Measurements from ENCODE around the gene MCEMP1. TPM values are rescaled to one million over a fixed set of nuclear protein-coding genes. Genes with fewer than 3 reads are reported as not detected.

The MCEMP1 gene
- polyA plus RNA-seq, 1 experiment, result not detected

GRCh38 chr19:7670790-7671189 is 6.1 kb upstream of the MCEMP1 start:
- Histone ChIP-seq H3K9me3 (ENCODE audit: control insufficient read depth, insufficient read depth, low read length) (peaks cover 6% of the 10 kb centered on the region), H3K27me3 (ENCODE audit: control insufficient read depth, insufficient read depth, low read length) (peaks cover 15% of the 10 kb centered on the region), H3K27ac (ENCODE audit: low read depth, low read length) (no peak overlapping the region), H3K4me3 (ENCODE audit: low read depth, low read length) (no peak overlapping the region)
- no peak for TF ChIP-seq CTCF (IDR thresholded peaks at IDR 0.05; ENCODE audit: low read depth, low read length)
- ChIA-PET CTCF (interaction anchor here (2.9 kb wide), 1 partner anchor 10 kb away, joined by 15 read pairs; the partner anchor contains the start of gene TRAPPC5), POLR2A (no interaction called here)
- no peak for DNase-seq (ENCODE audit: low read depth, low spot score)

GRCh38 chr19:7672522-7672921 is 4.4 kb upstream of the MCEMP1 start:
- no peak for DNase-seq (ENCODE audit: low read depth, low spot score)
- POLR2A ChIA-PET, result no interaction called here

GRCh38 chr19:7674010-7675005 is 2.6 kb upstream of the MCEMP1 start:
- CTCF ChIA-PET, result interaction anchor here (4.8 kb wide), 1 partner anchor 22 kb away, joined by 16 read pairs; no protein-coding TSS in a partner anchor
- Histone ChIP-seq H3K4me3 (ENCODE audit: low read depth, low read length) (no peak overlapping the region), H3K27ac (ENCODE audit: low read depth, low read length) (no peak overlapping the region), H3K9me3 (ENCODE audit: control insufficient read depth, insufficient read depth, low read length) (peaks cover 6% of the 10 kb centered on the region), H3K27me3 (ENCODE audit: control insufficient read depth, insufficient read depth, low read length) (peaks cover 14% of the 10 kb centered on the region)
- no peak for TF ChIP-seq CTCF (IDR thresholded peaks at IDR 0.05; ENCODE audit: low read depth, low read length)
- DNase-seq (ENCODE audit: low read depth, low spot score), result no peak
- POLR2A ChIA-PET, result no interaction called here

More at GRCh38 chr19:7672522-7672921, 4.4 kb upstream of the MCEMP1 start:
- Histone ChIP-seq H3K27ac (ENCODE audit: low read depth, low read length) (no peak overlapping the region), H3K9me3 (ENCODE audit: control insufficient read depth, insufficient read depth, low read length) (peaks cover 6% of the 10 kb centered on the region), H3K27me3 (ENCODE audit: control insufficient read depth, insufficient read depth, low read length) (peaks cover 12% of the 10 kb centered on the region), H3K4me3 (ENCODE audit: low read depth, low read length) (no peak overlapping the region)
- no peak for TF ChIP-seq CTCF (IDR thresholded peaks at IDR 0.05; ENCODE audit: low read depth, low read length)
- CTCF ChIA-PET, result interaction anchor here (2.9 kb wide), 1 partner anchor 8 kb away, joined by 15 read pairs; the partner anchor contains the start of gene TRAPPC5

- no peak for TF ChIP-seq CTCF (IDR thresholded peaks at IDR 0.05; ENCODE audit: low read depth, low read length)
- peaks cover 5% of the 10 kb centered on the region for H3K27me3 ChIP-seq (ENCODE audit: control insufficient read depth, insufficient read depth, low read length)
- peaks cover 6% of the 10 kb centered on the region for H3K9me3 ChIP-seq (ENCODE audit: control insufficient read depth, insufficient read depth, low read length)
- DNase-seq (ENCODE audit: low read depth, low spot score), result no peak
- POLR2A ChIA-PET, result interaction anchor here (0.5 kb wide), 1 partner anchor 181 kb away, joined by 3 read pairs; no protein-coding TSS in a partner anchor
- no peak overlapping the region for H3K27ac ChIP-seq (ENCODE audit: low read depth, low read length)
- H3K4me3 ChIP-seq (ENCODE audit: low read depth, low read length), result no peak overlapping the region
- CTCF ChIA-PET, result interaction anchor here (1.7 to 4.8 kb wide), 2 partner anchors 24 to 108 kb away, joined by 4 to 16 read pairs; no protein-coding TSS in a partner anchor
These were observed 514 bp upstream of the MCEMP1 start for GRCh38 chr19:7676376-7676775.

Data from AG04450 (cell line).